Gastrocnemius medialis (tissue), 4 donors: ENCODE results near the gene ARRDC4. TPM values are rescaled to one million over a fixed set of nuclear protein-coding genes. Genes with fewer than 3 reads are reported as not detected.

Experiments
- ATAC-seq, 2 donors: fragments of 150-250 bp; one replicate each; pipeline ENCODE4 v1.9.1; 2016
- DNase-seq, 2 donors: peaks; one replicate each; pipeline ENCODE4 v3.0.0-alpha.2; 2019
- H3K27ac ChIP-seq, 4 donors: fragments of 200-600 bp; sonication (generic); 1 replicate in 1 of 4; 2 replicates in 3 of 4; pipeline ENCODE4 v1.5.1; 2016 to 2018; ENCODE audit warnings: mild to moderate bottlenecking in 2 of 4, moderate library complexity in 1 of 4
- H3K27me3 ChIP-seq, 3 donors: fragments of 200-600 bp; sonication (generic) in 2 of 3; 1 replicate in 1 of 3; 2 replicates in 2 of 3; pipeline versions ENCODE4 v1.5.1 to v1.6.0; 2016 to 2019; ENCODE audit warnings: mild to moderate bottlenecking in 1 of 3, moderate library complexity in 1 of 3
- H3K36me3 ChIP-seq, 2 donors: fragments of 200-600 bp; sonication (generic) in 1 of 2; one replicate each; pipeline ENCODE4 v1.5.1; 2017 to 2018
- H3K4me1 ChIP-seq, 2 donors: fragments of 200-600 bp; sonication (generic) in 1 of 2; one replicate each; pipeline ENCODE4 v1.5.1; 2016 to 2017; ENCODE audit warnings: mild to moderate bottlenecking in 2 of 2
- H3K4me3 ChIP-seq, 4 donors: fragments of 200-600 bp; sonication (generic) in 3 of 4; 1 replicate in 1 of 4; 2 replicates in 3 of 4; pipeline ENCODE4 v1.5.1; 2016 to 2019; ENCODE audit warnings: mild to moderate bottlenecking in 2 of 4
- H3K9me3 ChIP-seq, 3 donors: fragments of 200-600 bp; sonication (generic) in 2 of 3; 1 replicate in 1 of 3; 2 replicates in 2 of 3; pipeline ENCODE4 v1.5.1; 2016 to 2019
- CTCF ChIP-seq, 5 experiments: fragments of 450-650 bp in 3 of 5; fragments of 200-600 bp in 2 of 5; sonication (generic) in 2 of 5; IDR thresholded peaks in 4 of 5; conservative IDR thresholded peaks in 1 of 5; 1 replicate in 4 of 5; 2 replicates in 1 of 5; pipeline ENCODE4 v1.5.1; 2016 to 2019; ENCODE audit warnings: antibody characterized with exemption in 5 of 5, mild to moderate bottlenecking in 3 of 5, moderate library complexity in 3 of 5
- POLR2A ChIP-seq, 2 donors: fragments of 450-650 bp; IDR thresholded peaks; one replicate each; pipeline ENCODE4 v1.6.1; 2017; ENCODE audit warnings: antibody characterized with exemption in 2 of 2, mild to moderate bottlenecking in 2 of 2, moderate library complexity in 2 of 2
- in situ Hi-C, 4 donors: fragments of 200-750 bp; cut with MboI; loops; one replicate each; pipeline versions ENCODE4 v1.15.0 to v1.8.0; 2017; ENCODE audit warnings: low sequenced_read_pairs in 4 of 4
- intact Hi-C: fragments of 100-400 bp; cut with DNase I; formaldehyde crosslinking; loops from one replicate; pipeline ENCODE4 v1.15.1; 2023; ENCODE audit warnings: low total_unique reads
- total RNA-seq, 4 donors: library from RNA; depleted of rRNA; stranded (reverse); fragments of >200 nt; gene quantifications; one replicate each; pipeline versions ENCODE4 v1.1.0 to v1.2.3, GENCODE V29; 2016

ARRDC4 gene
- total RNA-seq, 4 donors from 2014 or later: 11.7 to 20.6 (median 17.7) TPM

- no peak overlapping the region for H3K27ac ChIP-seq
- in situ Hi-C loops: loop anchor here in 1 of 4 donors (25.0 kb wide), 1 partner anchor 1616 kb away; the partner anchor contains the start of gene NR2F2
- H3K36me3 ChIP-seq: no peaks in the 10 kb centered on the region
- no peak overlapping the region for H3K4me3 ChIP-seq
- DNase-seq: no peak
- TF ChIP-seq POLR2A (IDR thresholded peaks at IDR 0.05): no peak
- no peaks in the 10 kb centered on the region for H3K9me3 ChIP-seq
- no peaks in the 10 kb centered on the region for H3K4me1 ChIP-seq
- intact Hi-C loops: no loop called here
- H3K27me3 ChIP-seq: no peaks in the 10 kb centered on the region
- ATAC-seq: no peak
Measured at GRCh38 chr15:97953254-97953653, 7.2 kb upstream of the ARRDC4 start.

- Histone ChIP-seq H3K4me1 (no peaks in the 10 kb centered on the region), H3K4me3 (no peak overlapping the region), H3K27me3 (no peaks in the 10 kb centered on the region), H3K27ac (no peak overlapping the region), H3K9me3 (no peaks in the 10 kb centered on the region), H3K36me3 (no peaks in the 10 kb centered on the region)
- TF ChIP-seq CTCF (IDR thresholded peaks at IDR 0.05 in 4 of 5, conservative IDR thresholded peaks at IDR 0.05 in 1 of 5) (no peak), POLR2A (IDR thresholded peaks at IDR 0.05) (no peak)
- intact Hi-C loops: no loop called here
- in situ Hi-C loops: loop anchor here in 1 of 4 donors (25.0 kb wide), 1 partner anchor 1616 kb away; the partner anchor contains the start of gene NR2F2
- DNase-seq (no peak), ATAC-seq (no peak)
Measured at GRCh38 chr15:97953748-97954147, 6.8 kb upstream of the ARRDC4 start.

GRCh38 chr15:97955035-97955434, 5.5 kb upstream of the ARRDC4 start:
- H3K4me1 ChIP-seq: peaks cover 0 to 6% of the 10 kb centered on the region in 2 donors
- no peaks in the 10 kb centered on the region for H3K36me3 ChIP-seq
- ATAC-seq (no peak), DNase-seq (no peak)
- H3K27me3 ChIP-seq: no peaks in the 10 kb centered on the region
- in situ Hi-C loops (loop anchor here in 1 of 4 donors (25.0 kb wide), 1 partner anchor 1618 kb away; the partner anchor contains the start of gene NR2F2), intact Hi-C loops (loop anchor here (5.0 kb wide), 1 partner anchor 48 kb away; no protein-coding TSS in a partner anchor)
- H3K27ac ChIP-seq: no peak overlapping the region
- H3K4me3 ChIP-seq: no peak overlapping the region
- no peaks in the 10 kb centered on the region for H3K9me3 ChIP-seq
- TF ChIP-seq CTCF (IDR thresholded peaks at IDR 0.05 in 4 of 5, conservative IDR thresholded peaks at IDR 0.05 in 1 of 5) (no peak), POLR2A (IDR thresholded peaks at IDR 0.05) (no peak)

GRCh38 chr15:97955529-97955928, 5.0 kb upstream of the ARRDC4 start:
- DNase-seq (no peak), ATAC-seq (no peak)
- H3K27me3 ChIP-seq: no peaks in the 10 kb centered on the region
- no peaks in the 10 kb centered on the region for H3K9me3 ChIP-seq
- intact Hi-C loops: loop anchor here (5.0 kb wide), 1 partner anchor 48 kb away; no protein-coding TSS in a partner anchor
- H3K36me3 ChIP-seq: no peaks in the 10 kb centered on the region
- peaks cover 0 to 6% of the 10 kb centered on the region in 2 donors for H3K4me1 ChIP-seq
- in situ Hi-C loops: loop anchor here in 1 of 4 donors (25.0 kb wide), 1 partner anchor 1618 kb away; the partner anchor contains the start of gene NR2F2
- TF ChIP-seq CTCF (IDR thresholded peaks at IDR 0.05 in 4 of 5, conservative IDR thresholded peaks at IDR 0.05 in 1 of 5) (no peak), POLR2A (IDR thresholded peaks at IDR 0.05) (no peak)
- no peak overlapping the region for H3K27ac ChIP-seq
- H3K4me3 ChIP-seq: no peak overlapping the region

- peaks cover 23 to 29% of the 10 kb centered on the region in 2 donors for H3K4me1 ChIP-seq
- H3K36me3 ChIP-seq: no peaks in the 10 kb centered on the region
- DNase-seq (no peak), ATAC-seq (peak; percentile 0 to 23)
- H3K9me3 ChIP-seq: no peaks in the 10 kb centered on the region
- TF ChIP-seq POLR2A (IDR thresholded peaks at IDR 0.05): no peak
- H3K27ac ChIP-seq: peak overlapping the region; percentile 58 to 85 (median 76)
- no peaks in the 10 kb centered on the region for H3K27me3 ChIP-seq
- intact Hi-C loops: loop anchor here (5.0 to 10.0 kb wide), 4 partner anchors 53 to 1625 kb away; partner anchors contain the start of genes IGF1R and NR2F2
- in situ Hi-C loops: loop anchor here in 1 of 4 donors (25.0 kb wide), 1 partner anchor 1623 kb away; the partner anchor contains the start of gene NR2F2
- H3K4me3 ChIP-seq: peak overlapping the region; percentile 45 to 75 (median 62)
Measured at GRCh38 chr15:97959724-97960363, 659 bp upstream of the ARRDC4 start.
